NCI-H1092 (cell line): ENCODE data around the gene SAMHD1.
"Not testable (repeated sequence)": the region's sequence is repeated elsewhere in the genome, so short reads cannot be mapped to it uniquely, and the experiment has no call there.

ENCODE experiments used
- DNase-seq: peaks from one replicate; lab custom pipeline; 2025; lab: John Stamatoyannopoulos, UW

Gene SAMHD1

GRCh38 chr20:36951198-36951978, at the start of gene SAMHD1:
TSS of gene SAMHD1 (minus strand) at chr20:36951708. CDS start at chr20:36951643, 65 bp downstream.
- DNase-seq, result peak; percentile 96

- not testable (repeated sequence) for DNase-seq
Observed at GRCh38 chr20:37000171-37000570, 48.7 kb upstream of the SAMHD1 start.

GRCh38 chr20:36998652-36999051, 47.1 kb upstream of the SAMHD1 start:
- no peak for DNase-seq

GRCh38 chr20:36997121-36997520, 45.6 kb upstream of the SAMHD1 start:
- DNase-seq, result no peak

- not testable (repeated sequence) for DNase-seq
Observed at GRCh38 chr20:36994221-36994620, 42.7 kb upstream of the SAMHD1 start.

- DNase-seq, result no peak
Observed at GRCh38 chr20:36992802-36993334, 41.4 kb upstream of the SAMHD1 start.

- DNase-seq, result no peak
Observed at GRCh38 chr20:36991703-36992102, 40.2 kb upstream of the SAMHD1 start.

GRCh38 chr20:36989797-36990196, 38.3 kb upstream of the SAMHD1 start:
- DNase-seq, result no peak

- no peak for DNase-seq
Observed at GRCh38 chr20:36988494-36988966, 37.0 kb upstream of the SAMHD1 start.

- no peak for DNase-seq
Observed at GRCh38 chr20:36984257-36984638, 32.7 kb upstream of the SAMHD1 start.

GRCh38 chr20:36975099-36975818, 23.8 kb upstream of the SAMHD1 start:
- no peak for DNase-seq

- no peak for DNase-seq
Observed at GRCh38 chr20:36974660-36975059, 23.2 kb upstream of the SAMHD1 start.

GRCh38 chr20:36971103-36971502, 19.6 kb upstream of the SAMHD1 start:
- no peak for DNase-seq

GRCh38 chr20:36969478-36970186, 18.1 kb upstream of the SAMHD1 start:
- DNase-seq, result no peak

- DNase-seq, result no peak
Observed at GRCh38 chr20:36969051-36969450, 17.5 kb upstream of the SAMHD1 start.

GRCh38 chr20:36967636-36968035, 16.1 kb upstream of the SAMHD1 start:
- no peak for DNase-seq

GRCh38 chr20:36966965-36967364, 15.5 kb upstream of the SAMHD1 start:
- not testable (repeated sequence) for DNase-seq

GRCh38 chr20:36962354-36962941, 10.9 kb upstream of the SAMHD1 start:
- not testable (repeated sequence) for DNase-seq

GRCh38 chr20:36959242-36959641, 7.7 kb upstream of the SAMHD1 start:
- no peak for DNase-seq

GRCh38 chr20:36957875-36958667, 6.6 kb upstream of the SAMHD1 start:
- no peak for DNase-seq

GRCh38 chr20:36956674-36957073, 5.2 kb upstream of the SAMHD1 start:
- DNase-seq, result no peak
